OCI-M2 (cell line): ENCODE measurements around the gene KLHDC2.
"Not testable (repeated sequence)": the region's sequence is repeated elsewhere in the genome, so short reads cannot be mapped to it uniquely, and the experiment has no call there.

Experiments
- DNase-seq: peaks from one replicate; lab custom pipeline; 2025; ENCODE audit not compliant: unreplicated experiment; lab: John Stamatoyannopoulos, UW

The KLHDC2 gene

DNA sequence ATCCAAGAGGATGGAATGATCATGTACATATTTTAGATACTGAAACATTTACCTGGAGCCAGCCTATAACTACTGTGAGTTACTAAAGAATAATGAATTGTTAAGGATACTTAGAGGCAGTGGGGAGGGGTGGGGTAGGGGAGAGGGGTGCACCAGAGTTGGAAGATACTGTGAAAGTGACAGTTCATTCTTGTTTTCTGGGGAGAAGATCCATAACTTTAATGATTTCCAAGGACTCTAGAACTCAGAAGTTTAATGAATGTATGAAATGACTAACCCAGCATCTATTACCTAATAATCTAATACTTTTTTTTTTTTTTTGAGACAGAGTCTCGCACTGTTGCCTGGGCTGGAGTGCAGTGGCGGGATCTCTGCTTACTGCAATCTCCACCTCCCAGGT lies 10.5 kb downstream of the KLHDC2 start:
- no peak for DNase-seq

DNA sequence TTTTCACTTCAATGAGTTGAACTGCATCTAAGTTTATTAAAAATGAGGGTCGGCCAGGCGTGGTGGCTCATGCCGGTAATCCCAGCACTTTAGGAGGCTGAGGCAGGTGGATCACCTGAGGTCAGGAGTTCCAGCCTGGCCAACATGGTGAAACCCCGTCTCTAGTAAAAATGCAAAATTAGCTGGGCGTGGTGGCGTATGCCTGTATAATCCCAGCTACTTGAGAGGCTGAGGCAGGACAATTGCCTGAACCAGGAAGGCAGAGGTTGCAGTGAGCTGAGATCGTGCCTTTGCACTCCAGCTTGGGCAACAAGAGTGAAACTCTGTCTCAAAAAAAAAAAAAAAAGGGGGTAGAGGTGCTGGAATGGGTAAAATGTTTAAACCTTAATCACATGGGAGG lies 13.1 kb downstream of the KLHDC2 start:
- DNase-seq = not testable (repeated sequence)

DNA sequence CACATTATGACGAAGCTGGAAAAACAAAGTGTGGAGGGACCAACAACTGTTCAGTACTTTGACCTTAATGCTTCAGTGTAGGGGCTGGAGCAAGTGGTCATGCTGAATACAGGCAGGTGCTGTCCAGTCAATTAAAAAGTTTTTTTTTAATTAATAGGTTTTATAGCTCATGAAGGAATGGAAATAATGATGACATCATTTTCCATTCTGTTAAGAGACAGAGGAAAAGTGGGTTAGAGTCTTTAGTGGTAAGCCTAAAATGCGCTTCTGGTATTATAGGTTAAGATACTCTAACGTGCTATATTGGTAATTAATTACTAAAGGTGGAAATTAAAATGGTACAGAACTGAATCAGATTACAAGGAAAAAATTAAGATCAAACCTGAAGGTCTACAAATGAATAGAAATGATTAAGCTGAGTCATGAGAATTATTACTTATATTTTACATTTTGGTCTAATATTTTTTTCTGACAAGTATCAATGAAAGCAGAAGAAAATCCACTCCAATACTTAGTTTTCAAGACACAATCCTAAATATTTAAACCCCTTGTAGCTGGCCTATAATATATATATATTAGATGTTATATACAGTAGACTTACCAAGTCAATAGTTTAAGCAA lies 15.6 kb downstream of the KLHDC2 start:
- DNase-seq = no peak

DNA sequence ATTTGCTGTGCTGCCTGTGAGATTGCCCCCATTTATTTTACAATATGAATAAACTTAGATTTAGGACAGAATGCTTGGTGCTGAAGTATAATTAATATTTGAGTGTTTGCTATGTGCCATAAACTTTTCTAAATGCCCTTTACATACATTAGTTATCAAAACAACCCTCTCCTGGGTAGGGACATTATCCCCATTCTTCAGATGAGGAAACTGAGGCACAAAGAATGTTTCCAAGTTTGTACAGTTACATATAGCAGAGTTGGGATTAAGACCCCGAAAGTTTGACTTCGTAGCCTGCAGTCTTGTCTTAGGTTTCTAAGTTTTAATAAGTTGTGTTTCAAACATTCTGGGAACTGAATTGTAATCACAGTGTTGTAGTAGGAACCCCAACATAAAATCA lies 18.4 kb downstream of the KLHDC2 start:
- no peak for DNase-seq

DNA sequence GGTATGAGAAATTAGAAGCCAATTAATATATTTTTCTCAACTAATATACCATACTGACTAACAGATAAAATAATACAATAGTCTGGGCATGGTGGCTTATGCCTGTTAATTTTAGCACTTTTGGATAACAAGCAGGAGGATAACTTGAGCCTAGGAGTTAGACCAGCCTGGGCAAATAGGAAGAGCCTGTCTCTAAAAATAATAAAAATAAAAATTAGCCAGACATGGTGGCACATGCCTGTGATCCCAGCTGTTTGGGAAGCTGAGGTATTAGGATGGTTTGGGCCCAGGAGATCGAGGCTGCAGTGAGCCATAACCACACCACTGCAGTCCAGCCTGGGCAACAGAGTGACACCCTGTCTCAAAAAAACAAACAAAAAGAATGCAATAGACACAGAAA lies 24.7 kb downstream of the KLHDC2 start:
- no peak for DNase-seq

DNA sequence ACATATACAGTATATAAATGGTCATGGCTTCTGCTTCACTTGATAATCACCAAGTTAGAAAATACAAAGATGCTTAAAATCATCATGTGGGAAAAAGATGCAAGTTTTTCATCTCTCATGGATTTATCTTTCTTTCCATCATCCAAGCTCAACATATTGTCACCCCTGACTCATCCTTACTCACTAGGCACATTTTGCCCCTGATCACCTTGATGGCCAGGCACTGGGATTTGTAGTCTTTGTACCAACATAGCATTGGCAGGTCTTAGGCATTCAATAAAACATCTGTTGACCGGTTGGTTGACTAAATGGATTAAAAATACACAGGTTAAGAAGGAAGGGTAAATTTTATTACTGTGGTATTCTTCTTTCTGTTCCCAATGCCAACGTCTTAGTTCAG lies 28.1 kb downstream of the KLHDC2 start:
- no peak for DNase-seq

DNA sequence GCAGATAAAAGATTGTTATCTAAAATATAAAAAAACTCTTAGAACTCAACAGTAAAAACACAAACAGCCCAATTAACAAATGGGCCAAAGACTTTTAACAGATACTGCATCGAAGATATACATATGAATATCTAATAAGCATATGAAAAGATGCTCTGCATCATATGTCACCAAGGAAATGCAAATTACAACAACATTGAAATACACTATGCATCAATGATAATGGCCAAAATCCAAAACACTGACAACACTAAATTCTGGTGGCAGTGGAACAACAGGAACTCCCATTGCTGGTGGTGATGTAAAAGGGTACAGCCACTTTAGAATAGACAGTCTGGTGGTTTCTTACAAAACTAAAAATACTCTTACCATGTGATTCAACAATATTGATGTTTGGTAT lies 40.8 kb downstream of the KLHDC2 start:
- no peak for DNase-seq

DNA sequence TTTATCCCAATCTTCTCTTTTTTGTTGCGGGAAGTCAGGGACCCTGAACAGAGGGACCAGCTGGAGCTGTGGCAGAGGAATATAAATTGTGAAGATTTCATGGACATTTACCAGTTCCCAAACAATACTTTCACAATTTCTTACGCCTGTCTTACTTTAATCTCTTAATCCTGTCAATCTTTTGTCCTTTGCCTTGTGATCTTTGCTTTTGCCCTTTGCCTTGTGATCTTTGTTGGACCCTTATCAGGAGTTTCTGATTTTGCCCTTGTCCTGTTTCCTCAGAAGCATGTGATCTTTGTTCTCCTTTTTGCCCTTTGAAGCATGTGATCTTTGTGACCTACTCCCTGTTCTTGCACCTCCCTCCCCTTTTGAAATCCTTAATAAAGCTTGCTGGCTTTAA lies 48.2 kb downstream of the KLHDC2 start:
- DNase-seq = not testable (repeated sequence)

DNA sequence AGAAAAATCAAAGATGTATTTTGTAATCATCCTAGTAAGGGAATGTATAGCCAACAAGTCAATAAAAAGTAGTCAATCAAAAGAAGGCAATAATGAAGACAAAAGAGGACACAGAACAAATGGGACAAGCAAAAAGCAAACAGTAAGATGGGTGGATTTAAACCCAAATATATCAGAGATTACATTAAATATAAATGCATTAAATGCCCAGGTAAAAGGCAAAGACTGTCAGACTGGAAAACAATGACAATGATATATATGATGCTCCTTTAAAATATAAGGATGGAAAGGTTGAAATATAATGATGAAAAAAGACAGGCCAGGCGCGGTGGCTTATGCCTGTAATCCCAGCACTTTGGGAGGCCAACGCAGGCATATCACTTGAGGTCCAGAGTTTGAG lies 48.9 kb downstream of the KLHDC2 start:
- DNase-seq = no peak

DNA sequence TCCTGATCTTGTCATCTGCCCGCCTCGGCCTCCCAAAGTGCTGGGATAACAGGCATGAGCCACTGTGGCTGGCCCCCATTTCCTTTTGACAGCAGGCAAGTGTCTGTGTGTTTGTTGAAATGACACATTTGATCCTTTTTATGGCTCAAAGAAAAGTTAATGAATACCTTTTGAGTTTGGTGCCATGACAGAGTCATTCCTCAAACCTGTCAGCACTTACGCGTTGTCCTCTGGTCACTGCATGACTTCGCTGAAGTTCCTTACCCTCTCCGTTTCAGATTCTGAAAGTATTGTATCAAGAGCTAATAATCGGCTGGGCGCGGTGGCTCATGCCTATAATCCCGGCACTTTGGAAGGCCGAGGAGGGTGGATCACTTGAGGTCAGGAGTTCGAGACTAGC lies 52.2 kb downstream of the KLHDC2 start:
- DNase-seq = no peak

DNA sequence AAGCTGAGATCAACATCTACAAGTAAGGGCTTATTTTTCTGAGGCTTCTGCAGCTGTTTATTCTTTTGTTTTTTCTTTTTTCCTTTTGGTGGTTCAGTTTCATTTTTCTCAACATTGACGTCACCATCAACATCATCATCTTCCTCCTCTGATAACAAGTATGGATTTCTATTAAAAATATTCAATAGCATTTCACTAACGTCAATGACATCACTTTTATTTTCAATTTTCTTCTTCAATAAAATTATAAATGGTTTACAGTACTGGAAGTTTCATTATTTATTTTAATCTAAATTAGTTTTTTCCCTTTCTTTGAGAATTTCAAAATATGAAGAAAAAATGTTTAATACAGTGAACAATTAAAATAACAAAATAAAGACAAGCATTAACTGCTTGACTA lies 60.7 kb downstream of the KLHDC2 start:
- DNase-seq = no peak
